Measurements from ENCODE around the gene ZNF618. TPM values are rescaled to one million over a fixed set of nuclear protein-coding genes. Genes with fewer than 3 reads are reported as not detected.
A peak's percentile ranks its signal among the peaks of the same experiment; 100 is the strongest.

Gene ZNF618
- total and polyA plus RNA-seq, 8 donors = 9.9 to 38.6 (median 34.9) TPM

DNA sequence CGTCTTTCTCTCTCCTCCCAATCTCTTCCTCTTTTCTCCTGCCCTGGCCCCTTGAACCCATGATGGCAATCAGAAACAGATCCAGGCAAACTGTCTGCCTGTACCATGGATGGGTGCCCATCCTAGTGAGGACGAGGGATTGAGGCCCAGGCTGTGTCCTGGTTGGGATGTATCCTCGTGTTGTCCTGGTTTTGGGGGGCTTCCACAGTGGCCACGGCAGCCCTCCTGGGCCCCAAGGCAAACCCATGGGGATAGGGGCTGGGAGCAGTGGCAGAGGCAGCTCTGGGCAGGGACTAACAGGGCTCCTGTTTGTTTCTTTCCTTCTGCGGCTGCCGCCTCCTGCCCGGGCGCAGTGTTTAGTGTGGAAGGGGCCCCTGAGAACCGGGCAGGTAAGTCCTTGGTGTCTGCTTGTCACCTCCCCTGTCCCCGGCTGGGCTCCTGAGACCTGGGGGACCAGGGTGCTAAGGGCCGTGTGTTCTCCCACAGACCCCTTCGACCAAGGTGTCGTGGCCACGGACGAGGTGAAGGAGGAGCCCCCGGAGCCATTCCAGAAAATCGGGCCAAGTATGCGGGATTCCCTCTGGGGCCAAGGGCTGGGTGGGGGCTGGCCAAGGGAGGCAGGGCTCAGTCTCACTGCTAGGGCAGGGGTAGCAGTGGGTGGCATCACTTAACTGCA, 132.0 kb downstream of the ZNF618 start:
- ATAC-seq (no peak), DNase-seq (peak in 1 of 4 donors; percentile 24)
- H3K9me3 ChIP-seq = no peaks in the 10 kb centered on the region
- H3K27me3 ChIP-seq = no peaks in the 10 kb centered on the region
- H3K4me1 ChIP-seq = peaks cover 6 to 16% of the 10 kb centered on the region in 2 donors
- intact Hi-C loops (cut with DNase I) = no loop called here
- peaks cover 0 to 22% of the 10 kb centered on the region in 2 donors for H3K36me3 ChIP-seq
- H3K27ac ChIP-seq = no peak overlapping the region
- H3K4me3 ChIP-seq = no peak overlapping the region
- no peak for TF ChIP-seq CTCF (IDR thresholded peaks at IDR 0.05)

GRCh38 chr9:114008667-114009410, 132.7 kb downstream of the ZNF618 start:
- Histone ChIP-seq H3K4me1 (peaks cover 2 to 10% of the 10 kb centered on the region in 2 donors), H3K36me3 (peaks cover 0 to 22% of the 10 kb centered on the region in 2 donors), H3K4me3 (no peak overlapping the region), H3K27ac (no peak overlapping the region), H3K9me3 (no peaks in the 10 kb centered on the region), H3K27me3 (no peaks in the 10 kb centered on the region)
- DNase-seq (no peak), ATAC-seq (no peak)
- intact Hi-C loops (cut with DNase I) = no loop called here
- no peak for TF ChIP-seq CTCF (IDR thresholded peaks at IDR 0.05)

GRCh38 chr9:114011313-114011712, 135.2 kb downstream of the ZNF618 start:
- Histone ChIP-seq H3K4me3 (no peak overlapping the region), H3K9me3 (no peaks in the 10 kb centered on the region), H3K27ac (no peak overlapping the region), H3K4me1 (no peaks in the 10 kb centered on the region), H3K36me3 (peaks cover 0 to 22% of the 10 kb centered on the region in 2 donors), H3K27me3 (no peaks in the 10 kb centered on the region)
- intact Hi-C loops (cut with DNase I) = no loop called here
- ATAC-seq (no peak), DNase-seq (no peak)
- TF ChIP-seq CTCF (IDR thresholded peaks at IDR 0.05) = no peak

DNA sequence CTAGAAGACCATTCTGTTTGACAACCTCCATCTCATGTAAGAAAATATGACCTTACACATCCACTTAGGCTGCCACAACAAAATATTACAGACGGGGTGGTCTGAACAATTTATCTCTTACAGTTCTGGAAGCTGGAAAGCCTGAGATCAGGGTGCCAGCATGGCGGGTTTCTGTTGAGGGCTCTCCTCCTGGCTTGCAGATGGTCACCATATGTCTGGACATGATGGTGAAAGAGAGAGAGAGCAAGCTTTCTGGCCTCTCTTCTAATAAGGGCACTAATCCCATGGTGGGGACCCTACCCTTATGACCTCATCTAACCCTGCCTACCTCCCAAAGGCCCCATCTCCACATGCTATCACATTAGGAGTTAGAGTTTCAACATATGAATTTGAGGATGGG, 136.0 kb downstream of the ZNF618 start:
- Histone ChIP-seq H3K4me3 (no peak overlapping the region), H3K27me3 (no peaks in the 10 kb centered on the region), H3K27ac (no peak overlapping the region), H3K4me1 (no peaks in the 10 kb centered on the region), H3K36me3 (peaks cover 0 to 24% of the 10 kb centered on the region in 2 donors), H3K9me3 (no peaks in the 10 kb centered on the region)
- intact Hi-C loops (cut with DNase I) = no loop called here
- no peak for DNase-seq
- no peak for ATAC-seq
- no peak for TF ChIP-seq CTCF (IDR thresholded peaks at IDR 0.05)

- no peak overlapping the region for H3K27ac ChIP-seq
- ATAC-seq (no peak), DNase-seq (no peak)
- H3K9me3 ChIP-seq = no peaks in the 10 kb centered on the region
- intact Hi-C loops (cut with DNase I) = no loop called here
- H3K4me3 ChIP-seq = no peak overlapping the region
- no peaks in the 10 kb centered on the region for H3K4me1 ChIP-seq
- no peaks in the 10 kb centered on the region for H3K27me3 ChIP-seq
- peaks cover 0 to 19% of the 10 kb centered on the region in 2 donors for H3K36me3 ChIP-seq
- no peak for TF ChIP-seq CTCF (IDR thresholded peaks at IDR 0.05)
These were observed 137.9 kb downstream of the ZNF618 start for GRCh38 chr9:114014044-114014443.

Data from left lung (tissue), 10 donors.